Lung (tissue), 12 donors: Measurements from ENCODE around the gene GCGR. TPM values are rescaled to one million over a fixed set of nuclear protein-coding genes. Genes with fewer than 3 reads are reported as not detected.
A peak's percentile ranks its signal among the peaks of the same experiment; 100 is the strongest.

ENCODE experiments used
- ATAC-seq: fragments of 200-7000 bp; cut with Tn5 transposase; one replicate; pipeline ENCODE4 v1.9.1; 2020; ENCODE audit warnings: moderate number of reproducible peaks; ENCODE audit not compliant: insufficient read depth, low FRiP score
- DNase-seq, 3 donors: peaks; one replicate each; pipeline ENCODE4 v3.0.0-alpha.2; 2013 to 2017
- H3K27ac ChIP-seq, 2 donors: one replicate each; pipeline ENCODE4 v1.5.1; 2013; ENCODE audit warnings: mild to moderate bottlenecking in 2 of 2, moderate library complexity in 2 of 2, control low read depth in 1 of 2, inconsistent platforms in 1 of 2, low read depth in 1 of 2, low read length in 1 of 2
- H3K27me3 ChIP-seq, 3 donors: one replicate each; pipeline ENCODE4 v1.5.1; 2013; ENCODE audit warnings: low read length in 2 of 3; ENCODE audit not compliant: control insufficient read depth in 3 of 3, insufficient read depth in 3 of 3
- H3K36me3 ChIP-seq, 4 donors: one replicate each; pipeline ENCODE4 v1.5.1; 2013; ENCODE audit warnings: low read length in 4 of 4, mild to moderate bottlenecking in 1 of 4, moderate library complexity in 1 of 4; ENCODE audit not compliant: control insufficient read depth in 4 of 4, insufficient read depth in 4 of 4
- H3K4me1 ChIP-seq, 5 donors: one replicate each; pipeline ENCODE4 v1.5.1; 2013; ENCODE audit warnings: low read length in 5 of 5, mild to moderate bottlenecking in 2 of 5, moderate library complexity in 1 of 5; ENCODE audit not compliant: control insufficient read depth in 5 of 5, insufficient read depth in 5 of 5
- H3K4me3 ChIP-seq: one replicate; pipeline ENCODE4 v1.5.1; 2013; ENCODE audit warnings: mild to moderate bottlenecking, control low read depth, moderate library complexity
- H3K9ac ChIP-seq, 2 donors: one replicate each; pipeline ENCODE4 v1.5.1; 2013; ENCODE audit warnings: low read length in 2 of 2, control low read depth in 1 of 2; ENCODE audit not compliant: insufficient read depth in 1 of 2
- H3K9me3 ChIP-seq, 4 donors: one replicate each; pipeline ENCODE4 v1.5.1; 2013; ENCODE audit warnings: low read length in 3 of 4, mild to moderate bottlenecking in 1 of 4, moderate library complexity in 1 of 4; ENCODE audit not compliant: control insufficient read depth in 4 of 4, insufficient read depth in 3 of 4
- WGBS, 2 donors: extraction: QIAGEN DNeasy Blood & Tissue Kit; methylation state at CpG; one replicate each; pipeline ENCODE4 v1.1.7; 2013; 5-methylcytosine and 5-hydroxymethylcytosine counted together
- polyA plus RNA-seq, 2 donors: library from polyadenylated mRNA; stranded (reverse); fragments of 200-250 nt; gene quantifications; one replicate each; pipeline ENCODE4 v1.2.1, GENCODE V29; 2013
- total RNA-seq, 2 donors: library from RNA; depleted of rRNA in 1 of 2; stranded (reverse); fragments of >200 nt in 1 of 2; gene quantifications; one replicate each; pipeline ENCODE4 v1.2.1, GENCODE V29; 2014 to 2021
- TF ChIP-seq, protein P1 (sequence below): IDR thresholded peaks from 2 replicates; pipeline ENCODE4 v1.5.1; 2012; ENCODE audit warnings: mild to moderate bottlenecking; ENCODE audit errors: control extremely low read depth, extremely low read depth
- donor health status: control.
- donor health status: control.
- donor health status: Bipolar disorder and iron deficiency.
- donor health status: healthy.
- donor health status: DM: yes; HTN: yes; CAD: no.

GCGR gene
- total and polyA plus RNA-seq, 4 donors, result 0.09 to 0.12 (median 0.11) TPM; not detected in 1

GRCh38 chr17:81841866-81842265 is 37.9 kb downstream of the GCGR start:
- TF ChIP-seq, protein P1, sequence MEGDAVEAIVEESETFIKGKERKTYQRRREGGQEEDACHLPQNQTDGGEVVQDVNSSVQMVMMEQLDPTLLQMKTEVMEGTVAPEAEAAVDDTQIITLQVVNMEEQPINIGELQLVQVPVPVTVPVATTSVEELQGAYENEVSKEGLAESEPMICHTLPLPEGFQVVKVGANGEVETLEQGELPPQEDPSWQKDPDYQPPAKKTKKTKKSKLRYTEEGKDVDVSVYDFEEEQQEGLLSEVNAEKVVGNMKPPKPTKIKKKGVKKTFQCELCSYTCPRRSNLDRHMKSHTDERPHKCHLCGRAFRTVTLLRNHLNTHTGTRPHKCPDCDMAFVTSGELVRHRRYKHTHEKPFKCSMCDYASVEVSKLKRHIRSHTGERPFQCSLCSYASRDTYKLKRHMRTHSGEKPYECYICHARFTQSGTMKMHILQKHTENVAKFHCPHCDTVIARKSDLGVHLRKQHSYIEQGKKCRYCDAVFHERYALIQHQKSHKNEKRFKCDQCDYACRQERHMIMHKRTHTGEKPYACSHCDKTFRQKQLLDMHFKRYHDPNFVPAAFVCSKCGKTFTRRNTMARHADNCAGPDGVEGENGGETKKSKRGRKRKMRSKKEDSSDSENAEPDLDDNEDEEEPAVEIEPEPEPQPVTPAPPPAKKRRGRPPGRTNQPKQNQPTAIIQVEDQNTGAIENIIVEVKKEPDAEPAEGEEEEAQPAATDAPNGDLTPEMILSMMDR, result no peak
- no peak overlapping the region for H3K27ac ChIP-seq

GRCh38 chr17:81842378-81842724 is 38.4 kb downstream of the GCGR start:
- DNase-seq, result no peak
- no peaks in the 10 kb centered on the region for H3K27me3 ChIP-seq
- H3K4me3 ChIP-seq, result no peak overlapping the region
- H3K9ac ChIP-seq, result no peak overlapping the region
- peaks cover 0 to 4% (median 0%) of the 10 kb centered on the region in 5 donors for H3K4me1 ChIP-seq
- no peak for ATAC-seq
- peaks cover 8 to 54% (median 31%) of the 10 kb centered on the region in 4 donors for H3K36me3 ChIP-seq
- 93 to 94% methylated on average over 11 of the region's 11 CpGs for WGBS, 2 donors
- no peak overlapping the region for H3K27ac ChIP-seq
- no peaks in the 10 kb centered on the region for H3K9me3 ChIP-seq
- TF ChIP-seq, protein P1, result no peak

More at GRCh38 chr17:81841866-81842265, 37.9 kb downstream of the GCGR start:
- 69 to 87% methylated on average over 15 of the region's 15 CpGs for WGBS, 2 donors
- DNase-seq (no peak), ATAC-seq (no peak)
- H3K9me3 ChIP-seq, result no peaks in the 10 kb centered on the region
- peaks cover 0 to 4% (median 0%) of the 10 kb centered on the region in 5 donors for H3K4me1 ChIP-seq
- peaks cover 8 to 49% (median 29%) of the 10 kb centered on the region in 4 donors for H3K36me3 ChIP-seq
- H3K27me3 ChIP-seq, result no peaks in the 10 kb centered on the region
- no peak overlapping the region for H3K4me3 ChIP-seq
- no peak overlapping the region for H3K9ac ChIP-seq

GRCh38 chr17:81842725-81843504 is 39.0 kb downstream of the GCGR start:
- no peak for DNase-seq
- Histone ChIP-seq H3K27me3 (no peaks in the 10 kb centered on the region), H3K4me3 (no peak overlapping the region), H3K9ac (no peak overlapping the region), H3K27ac (peak overlapping the region in 1 of 2 donors; percentile 70), H3K36me3 (peaks cover 8 to 54% (median 32%) of the 10 kb centered on the region in 4 donors), H3K9me3 (no peaks in the 10 kb centered on the region), H3K4me1 (peaks cover 0 to 4% (median 0%) of the 10 kb centered on the region in 5 donors)
- WGBS, 2 donors, result 68 to 75% methylated on average over 21 of the region's 21 CpGs
- ATAC-seq, result no peak
- TF ChIP-seq, protein P1, result no peak
